Activated CD4-positive, alpha-beta memory T cell treated with anti-CD3 and anti-CD28 coated beads, Interleukin-2, amount 10 ng/mL, durations not matched to agents 7 days and 5 days (primary cell): ENCODE results near the gene IGSF9B. TPM values are rescaled to one million over a fixed set of nuclear protein-coding genes. Genes with fewer than 3 reads are reported as not detected.

Experiments used
- CTCF ChIA-PET: fragments of 350-600 bp; sonication (Branson Sonifier 250); formaldehyde crosslinking; loops from one replicate; lab custom pipeline; 2021; ENCODE audit warnings: antibody characterized with exemption, inconsistent platforms; lab: Charles Lee
- POLR2A ChIA-PET: fragments of 350-600 bp; sonication (Branson Sonifier 250); formaldehyde crosslinking; loops from one replicate; lab custom pipeline; 2021; ENCODE audit warnings: antibody characterized with exemption; lab: Charles Lee
- DNase-seq: peaks from one replicate; pipeline ENCODE4 v3.0.0-alpha.2; 2020
- H3K27ac Mint-ChIP-seq: one replicate; pipeline ENCODE4 v1.8.0; 2021; ENCODE audit warnings: mild to moderate bottlenecking, mixed read lengths
- H3K27me3 Mint-ChIP-seq: one replicate; pipeline ENCODE4 v1.8.0; 2021; ENCODE audit warnings: mixed read lengths
- H3K36me3 Mint-ChIP-seq: one replicate; pipeline ENCODE4 v1.8.0; 2021; ENCODE audit warnings: low read depth, mixed read lengths
- H3K4me1 Mint-ChIP-seq: one replicate; pipeline ENCODE4 v1.8.0; 2021; ENCODE audit warnings: mixed read lengths
- H3K4me3 Mint-ChIP-seq: one replicate; pipeline ENCODE4 v1.8.0; 2021; ENCODE audit warnings: mild to moderate bottlenecking, mixed read lengths
- H3K9me3 Mint-ChIP-seq: one replicate; pipeline ENCODE4 v1.8.0; 2021; ENCODE audit warnings: mixed read lengths
- total RNA-seq, 2 experiments: library from RNA; stranded (reverse); gene quantifications; one replicate each; pipeline ENCODE4 v1.2.3, GENCODE V29; 2021

Gene IGSF9B
- total RNA-seq, 2 experiments from 2014 or later, result 66.2 to 70.8 TPM

- no peak for DNase-seq
- Mint-ChIP-seq H3K4me3 (no peak overlapping the region), H3K36me3 (no peaks in the 10 kb centered on the region), H3K27ac (no peak overlapping the region), H3K9me3 (no peaks in the 10 kb centered on the region), H3K27me3 (peaks cover 20% of the 10 kb centered on the region), H3K4me1 (peaks cover 9% of the 10 kb centered on the region)
- ChIA-PET POLR2A (interaction anchor here (1.6 kb wide), 1 partner anchor 10 kb away, joined by 3 read pairs; no protein-coding TSS in a partner anchor), CTCF (no interaction called here)
Measured at GRCh38 chr11:133981156-133981555, 24.4 kb upstream of the IGSF9B start.

- DNase-seq, result no peak
- Mint-ChIP-seq H3K4me1 (peaks cover 9% of the 10 kb centered on the region), H3K36me3 (no peaks in the 10 kb centered on the region), H3K4me3 (no peak overlapping the region), H3K27ac (no peak overlapping the region), H3K27me3 (peaks cover 21% of the 10 kb centered on the region), H3K9me3 (no peaks in the 10 kb centered on the region)
- POLR2A ChIA-PET, result interaction anchor here (1.6 kb wide), 1 partner anchor 10 kb away, joined by 3 read pairs; no protein-coding TSS in a partner anchor
- CTCF ChIA-PET, result no interaction called here
Measured at GRCh38 chr11:133980665-133981064, 23.9 kb upstream of the IGSF9B start.

- H3K27me3 Mint-ChIP-seq, result peaks cover 24% of the 10 kb centered on the region
Measured at GRCh38 chr11:133978794-133979193, 22.0 kb upstream of the IGSF9B start.

GRCh38 chr11:133977067-133977677 lies 20.4 kb upstream of the IGSF9B start:
- H3K4me3 Mint-ChIP-seq, result no peak overlapping the region
- no peak overlapping the region for H3K27ac Mint-ChIP-seq
- ChIA-PET POLR2A (interaction anchor here (1.0 kb wide), 1 partner anchor 33 kb away, joined by 3 read pairs; no protein-coding TSS in a partner anchor), CTCF (no interaction called here)
- H3K9me3 Mint-ChIP-seq, result no peaks in the 10 kb centered on the region
- no peaks in the 10 kb centered on the region for H3K36me3 Mint-ChIP-seq
- peaks cover 21% of the 10 kb centered on the region for H3K27me3 Mint-ChIP-seq
- no peak for DNase-seq
- H3K4me1 Mint-ChIP-seq, result peaks cover 9% of the 10 kb centered on the region

More at GRCh38 chr11:133978794-133979193, 22.0 kb upstream of the IGSF9B start:
- H3K4me1 Mint-ChIP-seq, result peaks cover 9% of the 10 kb centered on the region
- H3K36me3 Mint-ChIP-seq, result no peaks in the 10 kb centered on the region
- no peaks in the 10 kb centered on the region for H3K9me3 Mint-ChIP-seq
- H3K4me3 Mint-ChIP-seq, result no peak overlapping the region
- ChIA-PET CTCF (interaction anchor here (1.0 kb wide), 1 partner anchor 51 kb away, joined by 4 read pairs; no protein-coding TSS in a partner anchor), POLR2A (no interaction called here)
- no peak overlapping the region for H3K27ac Mint-ChIP-seq
- DNase-seq, result no peak

- CTCF ChIA-PET, result no interaction called here
- POLR2A ChIA-PET, result no interaction called here
- no peaks in the 10 kb centered on the region for H3K36me3 Mint-ChIP-seq
- peaks cover 14% of the 10 kb centered on the region for H3K27me3 Mint-ChIP-seq
- H3K4me3 Mint-ChIP-seq, result no peak overlapping the region
- H3K27ac Mint-ChIP-seq, result no peak overlapping the region
- H3K4me1 Mint-ChIP-seq, result peaks cover 9% of the 10 kb centered on the region
- DNase-seq, result no peak
- no peaks in the 10 kb centered on the region for H3K9me3 Mint-ChIP-seq
Measured at GRCh38 chr11:133975488-133975849, 18.7 kb upstream of the IGSF9B start.

- Mint-ChIP-seq H3K36me3 (no peaks in the 10 kb centered on the region), H3K27me3 (peaks cover 20% of the 10 kb centered on the region), H3K27ac (no peak overlapping the region), H3K9me3 (no peaks in the 10 kb centered on the region), H3K4me3 (no peak overlapping the region), H3K4me1 (peaks cover 9% of the 10 kb centered on the region)
- CTCF ChIA-PET, result no interaction called here
- POLR2A ChIA-PET, result no interaction called here
- no peak for DNase-seq
Measured at GRCh38 chr11:133974836-133975487, 18.2 kb upstream of the IGSF9B start.

GRCh38 chr11:133971881-133972280 lies 15.1 kb upstream of the IGSF9B start:
- Mint-ChIP-seq H3K27ac (no peak overlapping the region), H3K27me3 (peaks cover 32% of the 10 kb centered on the region), H3K36me3 (no peaks in the 10 kb centered on the region), H3K9me3 (no peaks in the 10 kb centered on the region), H3K4me1 (peaks cover 13% of the 10 kb centered on the region), H3K4me3 (no peak overlapping the region)
- no peak for DNase-seq
- POLR2A ChIA-PET, result no interaction called here
- CTCF ChIA-PET, result no interaction called here

GRCh38 chr11:133969112-133969511 lies 12.3 kb upstream of the IGSF9B start:
- CTCF ChIA-PET, result interaction anchor here (1.5 kb wide), 1 partner anchor 61 kb away, joined by 3 read pairs; no protein-coding TSS in a partner anchor
- peaks cover 36% of the 10 kb centered on the region for H3K27me3 Mint-ChIP-seq
- no peak for DNase-seq

GRCh38 chr11:133968300-133968699 lies 11.5 kb upstream of the IGSF9B start:
- H3K9me3 Mint-ChIP-seq, result no peaks in the 10 kb centered on the region
- no peak for DNase-seq
- ChIA-PET POLR2A (no interaction called here), CTCF (no interaction called here)
- H3K4me3 Mint-ChIP-seq, result no peak overlapping the region
- H3K27me3 Mint-ChIP-seq, result peaks cover 36% of the 10 kb centered on the region
- no peak overlapping the region for H3K27ac Mint-ChIP-seq
- H3K36me3 Mint-ChIP-seq, result no peaks in the 10 kb centered on the region
- peaks cover 12% of the 10 kb centered on the region for H3K4me1 Mint-ChIP-seq

More at GRCh38 chr11:133969112-133969511, 12.3 kb upstream of the IGSF9B start:
- Mint-ChIP-seq H3K36me3 (no peaks in the 10 kb centered on the region), H3K4me3 (no peak overlapping the region), H3K27ac (no peak overlapping the region), H3K4me1 (peaks cover 12% of the 10 kb centered on the region), H3K9me3 (no peaks in the 10 kb centered on the region)
- POLR2A ChIA-PET, result interaction anchor here (1.0 kb wide), 1 partner anchor 44 kb away, joined by 3 read pairs; no protein-coding TSS in a partner anchor

GRCh38 chr11:133967599-133968238 lies 11.0 kb upstream of the IGSF9B start:
- H3K9me3 Mint-ChIP-seq, result no peaks in the 10 kb centered on the region
- DNase-seq, result no peak
- H3K4me1 Mint-ChIP-seq, result peaks cover 12% of the 10 kb centered on the region
- peak overlapping the region; percentile 50 for H3K27ac Mint-ChIP-seq
- ChIA-PET POLR2A (no interaction called here), CTCF (no interaction called here)
- peak overlapping the region; percentile 79 for H3K4me3 Mint-ChIP-seq
- H3K36me3 Mint-ChIP-seq, result no peaks in the 10 kb centered on the region
- H3K27me3 Mint-ChIP-seq, result peaks cover 36% of the 10 kb centered on the region

GRCh38 chr11:133966921-133967598 lies 10.3 kb upstream of the IGSF9B start:
- peak; percentile 74 for DNase-seq
- ChIA-PET CTCF (no interaction called here), POLR2A (no interaction called here)
- Mint-ChIP-seq H3K27ac (peak overlapping the region; percentile 50), H3K9me3 (no peaks in the 10 kb centered on the region), H3K36me3 (no peaks in the 10 kb centered on the region), H3K4me3 (peak overlapping the region; percentile 79), H3K4me1 (peaks cover 15% of the 10 kb centered on the region), H3K27me3 (peaks cover 40% of the 10 kb centered on the region)

GRCh38 chr11:133966172-133966651 lies 9.4 kb upstream of the IGSF9B start:
- H3K27me3 Mint-ChIP-seq, result peaks cover 44% of the 10 kb centered on the region
- POLR2A ChIA-PET, result no interaction called here

More at GRCh38 chr11:133966172-133966651, 9.4 kb upstream of the IGSF9B start:
- Mint-ChIP-seq H3K4me3 (no peak overlapping the region), H3K27ac (no peak overlapping the region), H3K36me3 (no peaks in the 10 kb centered on the region), H3K4me1 (peaks cover 20% of the 10 kb centered on the region), H3K9me3 (no peaks in the 10 kb centered on the region)
- DNase-seq, result no peak
- CTCF ChIA-PET, result interaction anchor here (1.1 kb wide), 1 partner anchor 80 kb away, joined by 3 read pairs; no protein-coding TSS in a partner anchor
